HG02840 (cell line): Measurements from ENCODE around the gene CBX2.

ENCODE experiments used
- ATAC-seq: cut with Tn5 transposase; IDR thresholded peaks from one replicate; pipeline ENCODE4 v1.9.1; 2021; ENCODE audit warnings: mild to moderate bottlenecking, moderate library complexity, moderate number of reproducible peaks; ENCODE audit not compliant: unreplicated experiment, low FRiP score

The CBX2 gene

GRCh38 chr17:79785900-79786810 is 8.2 kb downstream of the CBX2 start:
- ATAC-seq = no peak

- no peak for ATAC-seq
Measured at GRCh38 chr17:79786930-79787643, 9.1 kb downstream of the CBX2 start.

GRCh38 chr17:79788455-79788854 is 10.5 kb downstream of the CBX2 start:
- ATAC-seq = no peak

- no peak for ATAC-seq
Measured at GRCh38 chr17:79788989-79789942, 11.3 kb downstream of the CBX2 start.

GRCh38 chr17:79789943-79790804 is 12.2 kb downstream of the CBX2 start:
- ATAC-seq = no peak

GRCh38 chr17:79790805-79791734 is 13.1 kb downstream of the CBX2 start:
- no peak for ATAC-seq

GRCh38 chr17:79791735-79792161 is 13.8 kb downstream of the CBX2 start:
- no peak for ATAC-seq

- no peak for ATAC-seq
Measured at GRCh38 chr17:79792341-79792871, 14.5 kb downstream of the CBX2 start.

- no peak for ATAC-seq
Measured at GRCh38 chr17:79792984-79793923, 15.3 kb downstream of the CBX2 start.

- no peak for ATAC-seq
Measured at GRCh38 chr17:79793924-79794304, 16.0 kb downstream of the CBX2 start.

GRCh38 chr17:79794659-79795511 is 16.9 kb downstream of the CBX2 start:
- ATAC-seq = no peak

GRCh38 chr17:79795795-79796443 is 18.0 kb downstream of the CBX2 start:
- no peak for ATAC-seq

- ATAC-seq = no peak
Measured at GRCh38 chr17:79796444-79796762, 18.5 kb downstream of the CBX2 start.

- ATAC-seq = peak; percentile 95
Measured at GRCh38 chr17:79796763-79797491, 19.0 kb downstream of the CBX2 start, which contains the start of gene CBX8. TSS of gene CBX8 (minus strand) at chr17:79797077. CDS start at chr17:79796998, 79 bp downstream.
